ENCODE results near the gene MYH6. TPM values are rescaled to one million over a fixed set of nuclear protein-coding genes. Genes with fewer than 3 reads are reported as not detected.

MYH6 gene
- polyA plus RNA-seq, 1 experiment = not detected

GRCh38 chr14:23380197-23380914 lies 27.7 kb downstream of the MYH6 start:
- CTCF ChIA-PET = interaction anchor here (0.6 to 4.8 kb wide), 35 partner anchors 8 to 251 kb away, joined by 3 to 138 read pairs (median 5); partner anchors contain the start of genes PABPN1 and SLC22A17
- no peak for TF ChIP-seq CTCF (IDR thresholded peaks at IDR 0.05; ENCODE audit: low read depth, low read length)
- Histone ChIP-seq H3K27ac (ENCODE audit: low read depth, low read length) (no peak overlapping the region), H3K27me3 (ENCODE audit: control insufficient read depth, insufficient read depth, low read length) (peaks cover 48% of the 10 kb centered on the region), H3K9me3 (ENCODE audit: control insufficient read depth, insufficient read depth, low read length) (no peaks in the 10 kb centered on the region), H3K4me3 (ENCODE audit: low read depth, low read length) (no peak overlapping the region)
- POLR2A ChIA-PET = interaction anchor here (0.6 to 2.1 kb wide), 3 partner anchors 28 to 267 kb away, joined by 3 to 9 read pairs (median 5); partner anchors contain the start of gene SLC22A17
- no peak for DNase-seq (ENCODE audit: low read depth, low spot score)

- no peak overlapping the region for H3K4me3 ChIP-seq (ENCODE audit: low read depth, low read length)
- H3K27ac ChIP-seq (ENCODE audit: low read depth, low read length) = no peak overlapping the region
- ChIA-PET POLR2A (interaction anchor here (1.6 to 2.1 kb wide), 2 partner anchors 27 to 57 kb away, joined by 5 to 9 read pairs; partner anchors contain the start of gene SLC22A17), CTCF (interaction anchor here (0.6 to 4.8 kb wide), 36 partner anchors 9 to 444 kb away, joined by 3 to 138 read pairs (median 4); partner anchors contain the start of genes PABPN1 and SLC22A17)
- no peaks in the 10 kb centered on the region for H3K9me3 ChIP-seq (ENCODE audit: control insufficient read depth, insufficient read depth, low read length)
- H3K27me3 ChIP-seq (ENCODE audit: control insufficient read depth, insufficient read depth, low read length) = peaks cover 46% of the 10 kb centered on the region
- TF ChIP-seq CTCF (IDR thresholded peaks at IDR 0.05; ENCODE audit: low read depth, low read length) = peak; percentile 97
- DNase-seq (ENCODE audit: low read depth, low spot score) = no peak
Measured at GRCh38 chr14:23379366-23380196, 28.5 kb downstream of the MYH6 start.

GRCh38 chr14:23378612-23379220 lies 29.4 kb downstream of the MYH6 start:
- Histone ChIP-seq H3K27me3 (ENCODE audit: control insufficient read depth, insufficient read depth, low read length) (peaks cover 41% of the 10 kb centered on the region), H3K4me3 (ENCODE audit: low read depth, low read length) (no peak overlapping the region), H3K9me3 (ENCODE audit: control insufficient read depth, insufficient read depth, low read length) (no peaks in the 10 kb centered on the region), H3K27ac (ENCODE audit: low read depth, low read length) (no peak overlapping the region)
- ChIA-PET POLR2A (no interaction called here), CTCF (interaction anchor here (0.6 to 4.8 kb wide), 10 partner anchors 10 to 443 kb away, joined by 3 to 138 read pairs (median 10); partner anchors contain the start of genes PABPN1 and SLC22A17)
- DNase-seq (ENCODE audit: low read depth, low spot score) = no peak
- no peak for TF ChIP-seq CTCF (IDR thresholded peaks at IDR 0.05; ENCODE audit: low read depth, low read length)

GRCh38 chr14:23377573-23378563 lies 30.2 kb downstream of the MYH6 start:
- DNase-seq (ENCODE audit: low read depth, low spot score) = no peak
- Histone ChIP-seq H3K9me3 (ENCODE audit: control insufficient read depth, insufficient read depth, low read length) (no peaks in the 10 kb centered on the region), H3K27ac (ENCODE audit: low read depth, low read length) (no peak overlapping the region), H3K27me3 (ENCODE audit: control insufficient read depth, insufficient read depth, low read length) (peaks cover 42% of the 10 kb centered on the region), H3K4me3 (ENCODE audit: low read depth, low read length) (no peak overlapping the region)
- ChIA-PET CTCF (interaction anchor here (3.0 to 4.8 kb wide), 2 partner anchors 9 to 52 kb away, joined by 48 to 138 read pairs; partner anchors contain the start of gene PABPN1), POLR2A (no interaction called here)
- TF ChIP-seq CTCF (IDR thresholded peaks at IDR 0.05; ENCODE audit: low read depth, low read length) = no peak
